Gastrocnemius medialis (tissue), 4 donors: ENCODE results near the gene CWF19L2. TPM values are rescaled to one million over a fixed set of nuclear protein-coding genes. Genes with fewer than 3 reads are reported as not detected.

Experiments used
- ATAC-seq, 2 donors: fragments of 150-250 bp; one replicate each; pipeline ENCODE4 v1.9.1; 2016
- DNase-seq, 2 donors: peaks; one replicate each; pipeline ENCODE4 v3.0.0-alpha.2; 2019
- H3K27ac ChIP-seq, 4 donors: fragments of 200-600 bp; sonication (generic); 1 replicate in 1 of 4; 2 replicates in 3 of 4; pipeline ENCODE4 v1.5.1; 2016 to 2018; ENCODE audit warnings: mild to moderate bottlenecking in 2 of 4, moderate library complexity in 1 of 4
- H3K27me3 ChIP-seq, 3 donors: fragments of 200-600 bp; sonication (generic) in 2 of 3; 1 replicate in 1 of 3; 2 replicates in 2 of 3; pipeline versions ENCODE4 v1.5.1 to v1.6.0; 2016 to 2019; ENCODE audit warnings: mild to moderate bottlenecking in 1 of 3, moderate library complexity in 1 of 3
- H3K36me3 ChIP-seq, 2 donors: fragments of 200-600 bp; sonication (generic) in 1 of 2; one replicate each; pipeline ENCODE4 v1.5.1; 2017 to 2018
- H3K4me1 ChIP-seq, 2 donors: fragments of 200-600 bp; sonication (generic) in 1 of 2; one replicate each; pipeline ENCODE4 v1.5.1; 2016 to 2017; ENCODE audit warnings: mild to moderate bottlenecking in 2 of 2
- H3K4me3 ChIP-seq, 4 donors: fragments of 200-600 bp; sonication (generic) in 3 of 4; 1 replicate in 1 of 4; 2 replicates in 3 of 4; pipeline ENCODE4 v1.5.1; 2016 to 2019; ENCODE audit warnings: mild to moderate bottlenecking in 2 of 4
- H3K9me3 ChIP-seq, 3 donors: fragments of 200-600 bp; sonication (generic) in 2 of 3; 1 replicate in 1 of 3; 2 replicates in 2 of 3; pipeline ENCODE4 v1.5.1; 2016 to 2019
- POLR2A ChIP-seq, 2 donors: fragments of 450-650 bp; IDR thresholded peaks; one replicate each; pipeline ENCODE4 v1.6.1; 2017; ENCODE audit warnings: antibody characterized with exemption in 2 of 2, mild to moderate bottlenecking in 2 of 2, moderate library complexity in 2 of 2
- in situ Hi-C, 4 donors: fragments of 200-750 bp; cut with MboI; loops; one replicate each; pipeline versions ENCODE4 v1.15.0 to v1.8.0; 2017; ENCODE audit warnings: low sequenced_read_pairs in 4 of 4
- intact Hi-C: fragments of 100-400 bp; cut with DNase I; formaldehyde crosslinking; loops from one replicate; pipeline ENCODE4 v1.15.1; 2023; ENCODE audit warnings: low total_unique reads
- total RNA-seq, 4 donors: library from RNA; depleted of rRNA; stranded (reverse); fragments of >200 nt; gene quantifications; one replicate each; pipeline versions ENCODE4 v1.1.0 to v1.2.3, GENCODE V29; 2016
- TF ChIP-seq, protein P1 (sequence below), 5 experiments: fragments of 450-650 bp in 3 of 5; fragments of 200-600 bp in 2 of 5; sonication (generic) in 2 of 5; IDR thresholded peaks in 4 of 5; conservative IDR thresholded peaks in 1 of 5; 1 replicate in 4 of 5; 2 replicates in 1 of 5; pipeline ENCODE4 v1.5.1; 2016 to 2019; ENCODE audit warnings: antibody characterized with exemption in 5 of 5, mild to moderate bottlenecking in 3 of 5, moderate library complexity in 3 of 5

CWF19L2 gene
- total RNA-seq, 4 donors from 2014 or later = 6.5 to 17.4 (median 9.8) TPM

- H3K27ac ChIP-seq = no peak overlapping the region
- intact Hi-C loops = no loop called here
- H3K27me3 ChIP-seq = no peaks in the 10 kb centered on the region
- ATAC-seq (no peak), DNase-seq (no peak)
- H3K4me3 ChIP-seq = no peak overlapping the region
- in situ Hi-C loops = no loop called here
- no peaks in the 10 kb centered on the region for H3K9me3 ChIP-seq
- H3K36me3 ChIP-seq = no peaks in the 10 kb centered on the region
- H3K4me1 ChIP-seq = no peaks in the 10 kb centered on the region
- TF ChIP-seq, protein P1, sequence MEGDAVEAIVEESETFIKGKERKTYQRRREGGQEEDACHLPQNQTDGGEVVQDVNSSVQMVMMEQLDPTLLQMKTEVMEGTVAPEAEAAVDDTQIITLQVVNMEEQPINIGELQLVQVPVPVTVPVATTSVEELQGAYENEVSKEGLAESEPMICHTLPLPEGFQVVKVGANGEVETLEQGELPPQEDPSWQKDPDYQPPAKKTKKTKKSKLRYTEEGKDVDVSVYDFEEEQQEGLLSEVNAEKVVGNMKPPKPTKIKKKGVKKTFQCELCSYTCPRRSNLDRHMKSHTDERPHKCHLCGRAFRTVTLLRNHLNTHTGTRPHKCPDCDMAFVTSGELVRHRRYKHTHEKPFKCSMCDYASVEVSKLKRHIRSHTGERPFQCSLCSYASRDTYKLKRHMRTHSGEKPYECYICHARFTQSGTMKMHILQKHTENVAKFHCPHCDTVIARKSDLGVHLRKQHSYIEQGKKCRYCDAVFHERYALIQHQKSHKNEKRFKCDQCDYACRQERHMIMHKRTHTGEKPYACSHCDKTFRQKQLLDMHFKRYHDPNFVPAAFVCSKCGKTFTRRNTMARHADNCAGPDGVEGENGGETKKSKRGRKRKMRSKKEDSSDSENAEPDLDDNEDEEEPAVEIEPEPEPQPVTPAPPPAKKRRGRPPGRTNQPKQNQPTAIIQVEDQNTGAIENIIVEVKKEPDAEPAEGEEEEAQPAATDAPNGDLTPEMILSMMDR (IDR thresholded peaks at IDR 0.05 in 4 of 5, conservative IDR thresholded peaks at IDR 0.05 in 1 of 5) = no peak
- no peak for TF ChIP-seq POLR2A (IDR thresholded peaks at IDR 0.05)
These were observed 119.7 kb downstream of the CWF19L2 start for GRCh38 chr11:107337917-107338316.

DNA sequence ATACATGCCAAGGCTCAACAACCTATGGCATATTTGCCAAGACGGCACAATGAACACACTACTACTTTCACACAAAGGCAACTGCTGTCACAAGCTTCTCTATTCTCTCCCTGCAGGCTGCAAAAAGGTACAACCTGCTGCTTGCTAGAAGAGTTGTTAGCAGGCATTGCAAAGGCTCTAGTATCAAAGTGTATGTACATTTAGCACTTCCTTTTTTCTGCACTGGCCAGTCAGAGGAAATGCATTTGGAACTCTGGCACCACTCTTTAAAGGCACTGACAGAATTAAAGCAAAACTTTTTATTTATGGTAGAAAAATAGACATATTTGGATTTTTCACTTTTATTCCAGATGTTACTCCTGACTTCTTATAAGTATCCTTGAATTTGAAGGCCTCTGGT lies 125.9 kb downstream of the CWF19L2 start:
- no peak for ATAC-seq
- Histone ChIP-seq H3K9me3 (no peaks in the 10 kb centered on the region), H3K4me1 (no peaks in the 10 kb centered on the region), H3K27ac (no peak overlapping the region), H3K27me3 (no peaks in the 10 kb centered on the region), H3K36me3 (peaks cover 0 to 22% of the 10 kb centered on the region in 2 donors), H3K4me3 (no peak overlapping the region)
- no peak for DNase-seq
- intact Hi-C loops = no loop called here
- in situ Hi-C loops = no loop called here
- TF ChIP-seq POLR2A (IDR thresholded peaks at IDR 0.05) = no peak
- TF ChIP-seq, protein P1 (IDR thresholded peaks at IDR 0.05 in 4 of 5, conservative IDR thresholded peaks at IDR 0.05 in 1 of 5) = no peak

DNA sequence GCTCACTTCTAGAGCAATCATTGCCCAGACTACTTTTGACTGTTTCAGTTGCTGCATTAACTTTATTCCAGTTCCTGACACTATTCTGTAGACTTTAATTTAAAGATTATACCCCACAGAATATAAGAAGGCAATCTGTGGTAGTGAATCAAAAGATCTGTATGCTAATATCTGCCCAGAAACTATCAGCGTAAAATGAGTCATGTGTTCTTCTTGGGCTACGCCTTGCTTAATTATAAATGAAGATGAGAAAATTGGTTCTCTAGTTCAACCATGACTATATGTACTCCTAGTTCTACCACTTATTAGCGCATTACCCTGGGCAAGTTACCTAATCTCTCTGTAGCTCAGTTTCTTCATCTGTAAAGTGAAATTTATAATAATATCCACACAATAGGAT lies 128.5 kb downstream of the CWF19L2 start:
- Histone ChIP-seq H3K27ac (no peak overlapping the region), H3K4me1 (no peaks in the 10 kb centered on the region), H3K36me3 (peaks cover 3 to 36% of the 10 kb centered on the region in 2 donors), H3K27me3 (no peaks in the 10 kb centered on the region), H3K9me3 (no peaks in the 10 kb centered on the region), H3K4me3 (no peak overlapping the region)
- in situ Hi-C loops = no loop called here
- DNase-seq (no peak), ATAC-seq (no peak)
- intact Hi-C loops = no loop called here
- TF ChIP-seq, protein P1 (IDR thresholded peaks at IDR 0.05 in 4 of 5, conservative IDR thresholded peaks at IDR 0.05 in 1 of 5) = no peak
- no peak for TF ChIP-seq POLR2A (IDR thresholded peaks at IDR 0.05)

- ATAC-seq = no peak
- no peak for DNase-seq
- no peak overlapping the region for H3K27ac ChIP-seq
- H3K9me3 ChIP-seq = no peaks in the 10 kb centered on the region
- H3K27me3 ChIP-seq = no peaks in the 10 kb centered on the region
- peaks cover 0 to 20% of the 10 kb centered on the region in 2 donors for H3K36me3 ChIP-seq
- no peak overlapping the region for H3K4me3 ChIP-seq
- H3K4me1 ChIP-seq = no peaks in the 10 kb centered on the region
- in situ Hi-C loops (no loop called here), intact Hi-C loops (no loop called here)
- TF ChIP-seq, protein P1 (IDR thresholded peaks at IDR 0.05 in 4 of 5, conservative IDR thresholded peaks at IDR 0.05 in 1 of 5) = no peak
- TF ChIP-seq POLR2A (IDR thresholded peaks at IDR 0.05) = no peak
These were observed 141.2 kb downstream of the CWF19L2 start for GRCh38 chr11:107316426-107316825.

GRCh38 chr11:107307991-107308390 lies 149.6 kb downstream of the CWF19L2 start:
- Histone ChIP-seq H3K36me3 (peaks cover 0 to 41% of the 10 kb centered on the region in 2 donors), H3K4me1 (no peaks in the 10 kb centered on the region)
- no peak for ATAC-seq

More at GRCh38 chr11:107307991-107308390, 149.6 kb downstream of the CWF19L2 start:
- in situ Hi-C loops (no loop called here), intact Hi-C loops (no loop called here)
- Histone ChIP-seq H3K27ac (no peak overlapping the region), H3K4me3 (no peak overlapping the region), H3K9me3 (no peaks in the 10 kb centered on the region), H3K27me3 (no peaks in the 10 kb centered on the region)
- TF ChIP-seq POLR2A (IDR thresholded peaks at IDR 0.05) = no peak
- TF ChIP-seq, protein P1 (IDR thresholded peaks at IDR 0.05 in 4 of 5, conservative IDR thresholded peaks at IDR 0.05 in 1 of 5) = no peak
- no peak for DNase-seq
